TTC549 (cell line): Measurements from ENCODE around the gene P2RY12.

Experiments used
- FAIRE-seq: peaks from 2 replicates; lab custom pipeline; 2012; peaks lifted over from hg19 to GRCh38; lab: Jason Lieb, UNC

P2RY12 gene

GRCh38 chr3:151346292-151346691, 38.3 kb downstream of the P2RY12 start:
- no peak for FAIRE-seq

GRCh38 chr3:151345859-151346258, 38.7 kb downstream of the P2RY12 start:
- no peak for FAIRE-seq

- FAIRE-seq, result no peak
Measured at GRCh38 chr3:151331696-151332095, 52.9 kb downstream of the P2RY12 start.

GRCh38 chr3:151330899-151331298, 53.7 kb downstream of the P2RY12 start:
- FAIRE-seq, result no peak

GRCh38 chr3:151330379-151330778, 54.2 kb downstream of the P2RY12 start:
- no peak for FAIRE-seq

- FAIRE-seq, result no peak
Measured at GRCh38 chr3:151329363-151329762, 55.2 kb downstream of the P2RY12 start, which contains the start of gene P2RY13. TSS of gene P2RY13 (minus strand) at chr3:151329549. CDS start at chr3:151329528, 21 bp downstream.

GRCh38 chr3:151328298-151328995, 56.1 kb downstream of the P2RY12 start:
- no peak for FAIRE-seq

- peak; percentile 83 for FAIRE-seq
Measured at GRCh38 chr3:151327571-151328198, 56.9 kb downstream of the P2RY12 start.

GRCh38 chr3:151322511-151322910, 62.0 kb downstream of the P2RY12 start:
- no peak for FAIRE-seq

GRCh38 chr3:151321526-151321925, 63.0 kb downstream of the P2RY12 start:
- FAIRE-seq, result no peak

GRCh38 chr3:151320131-151320530, 64.4 kb downstream of the P2RY12 start:
- no peak for FAIRE-seq

- FAIRE-seq, result no peak
Measured at GRCh38 chr3:151319628-151320027, 64.9 kb downstream of the P2RY12 start.

GRCh38 chr3:151318991-151319390, 65.6 kb downstream of the P2RY12 start:
- FAIRE-seq, result no peak

GRCh38 chr3:151318313-151318712, 66.2 kb downstream of the P2RY12 start:
- no peak for FAIRE-seq

GRCh38 chr3:151316267-151316991, 68.1 kb downstream of the P2RY12 start, which contains the start of gene GPR87:
TSS of gene GPR87 (minus strand) at chr3:151316820. CDS start at chr3:151300100, 16,720 bp downstream.
- FAIRE-seq, result no peak

GRCh38 chr3:151315846-151316245, 68.7 kb downstream of the P2RY12 start:
- FAIRE-seq, result no peak

- no peak for FAIRE-seq
Measured at GRCh38 chr3:151315136-151315535, 69.4 kb downstream of the P2RY12 start.

- no peak for FAIRE-seq
Measured at GRCh38 chr3:151314593-151314992, 70.0 kb downstream of the P2RY12 start.

- FAIRE-seq, result no peak
Measured at GRCh38 chr3:151314137-151314536, 70.4 kb downstream of the P2RY12 start.

GRCh38 chr3:151312972-151313371, 71.6 kb downstream of the P2RY12 start:
- FAIRE-seq, result no peak

GRCh38 chr3:151309566-151309965, 75.0 kb downstream of the P2RY12 start:
- no peak for FAIRE-seq

GRCh38 chr3:151307583-151308488, 76.7 kb downstream of the P2RY12 start:
- FAIRE-seq, result no peak
